PC-3 (cell line): ENCODE data around the gene AUTS2. TPM values are rescaled to one million over a fixed set of nuclear protein-coding genes. Genes with fewer than 3 reads are reported as not detected.

Experiments used
- ATAC-seq: fragments of 200-7000 bp; cut with Tn5 transposase; 2 replicates; pipeline ENCODE4 v1.9.1; 2020; ENCODE audit warnings: mild to moderate bottlenecking, moderate library complexity
- BruUV-seq: library from RNA; stranded (reverse); fragments of 400-500 nt; replicated peaks from 2 replicates; lab custom pipeline; 2021; lab: Mats Ljungman, UMichigan
- CTCF ChIA-PET: fragments of 300-600 bp; sonication (Branson Sonifier 250); formaldehyde crosslinking; loops from one replicate; lab custom pipeline; 2022; ENCODE audit warnings: antibody characterized with exemption; lab: Charles Lee
- POLR2A ChIA-PET: fragments of 300-600 bp; sonication (Branson Sonifier 250); formaldehyde crosslinking; loops from one replicate; lab custom pipeline; 2022; ENCODE audit warnings: antibody characterized with exemption; ENCODE audit not compliant: unreplicated experiment; lab: Charles Lee
- DNase-seq: peaks from one replicate; pipeline ENCODE4 v3.0.0-alpha.2; 2015
- H2AFZ ChIP-seq: fragments of 300-600 bp; sonication (generic); 2 replicates; pipeline ENCODE4 v1.6.0; 2016; ENCODE audit warnings: antibody characterized with exemption, low read length
- H3F3A ChIP-seq: fragments of 300-600 bp; sonication (generic); one replicate; pipeline ENCODE4 v1.6.0; 2017; ENCODE audit warnings: antibody characterized with exemption, low read length, control low read depth, mild to moderate bottlenecking; ENCODE audit not compliant: unreplicated experiment
- H3K27ac ChIP-seq: fragments of 300-600 bp; sonication (generic); 2 replicates; pipeline ENCODE4 v1.5.1; 2016; ENCODE audit warnings: mild to moderate bottlenecking, low read length
- H3K27me3 ChIP-seq: fragments of 300-600 bp; sonication (generic); 2 replicates; pipeline ENCODE4 v1.6.1; 2016; ENCODE audit warnings: low read length, mixed read lengths
- H3K36me3 ChIP-seq: fragments of 300-600 bp; sonication (generic); 2 replicates; pipeline ENCODE4 v1.6.1; 2016; ENCODE audit warnings: low read depth, mixed run types, low read length, mixed read lengths
- H3K4me1 ChIP-seq: fragments of 300-600 bp; sonication (generic); 2 replicates; pipeline ENCODE4 v1.5.1; 2016; ENCODE audit warnings: low read length; ENCODE audit not compliant: insufficient read depth
- H3K4me2 ChIP-seq: fragments of 300-600 bp; sonication (generic); 2 replicates; pipeline ENCODE4 v1.6.0; 2016; ENCODE audit warnings: low read length
- H3K4me3 ChIP-seq: fragments of 300-600 bp; sonication (generic); 2 replicates; pipeline ENCODE4 v1.5.1; 2016; ENCODE audit warnings: mild to moderate bottlenecking, low read length, mixed read lengths
- H3K79me2 ChIP-seq: fragments of 300-600 bp; sonication (generic); 2 replicates; pipeline ENCODE4 v1.6.1; 2017; ENCODE audit warnings: low read length, mixed read lengths
- H3K9ac ChIP-seq: fragments of 300-600 bp; sonication (generic); 2 replicates; pipeline ENCODE4 v1.6.0; 2016; ENCODE audit warnings: mild to moderate bottlenecking, low read length
- H3K9me2 ChIP-seq: fragments of 300-600 bp; sonication (generic); replicated peaks from 2 replicates; pipeline ENCODE4 v1.6.1; 2016; ENCODE audit warnings: mixed run types, low read length, mixed read lengths
- H3K9me3 ChIP-seq: fragments of 300-600 bp; sonication (generic); 2 replicates; pipeline ENCODE4 v1.6.1; 2016; ENCODE audit warnings: low read length, mixed read lengths
- H4K20me1 ChIP-seq: fragments of 300-600 bp; sonication (generic); 2 replicates; pipeline ENCODE4 v1.6.1; 2016; ENCODE audit warnings: low read length, mixed read lengths
- EZH2 ChIP-seq: fragments of 300-600 bp; sonication (generic); IDR thresholded peaks from one replicate; pipeline ENCODE4 v1.6.1; 2017; ENCODE audit warnings: antibody characterized with exemption, mild to moderate bottlenecking, low read length; ENCODE audit not compliant: unreplicated experiment
- EZH2phosphoT487 ChIP-seq: fragments of 300-600 bp; sonication (generic); IDR thresholded peaks from 2 replicates; pipeline ENCODE4 v1.6.1; 2018; ENCODE audit warnings: mild to moderate bottlenecking, antibody characterized with exemption, low read length, borderline replicate concordance
- intact Hi-C: fragments of 100-400 bp; cut with micrococcal nuclease; formaldehyde crosslinking; loops from 2 replicates; pipeline ENCODE4 v1.9.0; 2023
- total RNA-seq: library from RNA; depleted of rRNA; stranded (reverse); fragments of >200 nt; gene quantifications from 2 replicates; pipeline ENCODE4 v1.2.3, GENCODE V29; 2014
- TF ChIP-seq, protein P1 (sequence below): fragments of 300-600 bp; sonication (generic); conservative IDR thresholded peaks from 2 replicates; pipeline ENCODE4 v1.5.1; 2017; ENCODE audit warnings: antibody characterized with exemption, low read depth, mild to moderate bottlenecking, low read length

AUTS2 gene
- total RNA-seq, 1 experiment from 2014 or later, result not detected

DNA sequence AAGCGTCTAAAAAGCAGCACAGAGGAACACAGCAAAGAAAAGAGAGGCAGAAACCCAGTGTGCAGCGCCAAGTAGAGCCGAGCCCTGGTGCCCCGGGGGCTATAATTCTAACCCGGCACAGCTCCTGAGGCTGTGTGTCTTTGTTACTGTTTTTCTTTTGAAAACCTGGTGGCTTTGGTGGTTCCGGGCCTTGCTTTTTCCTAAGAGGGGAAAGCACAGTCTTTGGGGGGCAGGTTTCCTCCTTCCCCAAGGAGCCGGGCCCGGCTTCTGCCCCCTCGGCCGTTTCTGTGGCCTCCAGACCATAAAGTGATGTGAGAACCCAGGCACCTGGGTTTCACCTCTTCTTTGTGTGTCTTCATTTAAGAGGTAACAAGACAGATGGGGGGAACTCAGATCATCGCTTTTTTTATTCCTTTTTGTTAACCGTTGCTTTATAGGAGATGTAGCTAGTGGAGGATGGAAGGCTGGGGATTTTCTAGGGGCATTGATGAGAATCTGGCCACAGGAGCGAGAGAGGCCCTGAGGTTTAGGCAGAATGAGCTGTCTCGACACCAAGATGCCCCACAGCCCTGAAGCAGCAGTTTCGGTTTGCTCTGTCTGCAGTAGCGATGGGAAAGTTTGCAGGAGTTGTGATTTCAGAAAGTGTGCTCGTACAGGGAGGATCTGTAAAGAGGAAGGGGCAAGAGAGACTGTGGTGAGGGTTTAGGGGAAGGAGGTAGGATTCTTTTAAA, 1165.9 kb downstream of the AUTS2 start:
- Histone ChIP-seq H3K27ac (no peak overlapping the region), H4K20me1 (no peaks in the 10 kb centered on the region), H3K27me3 (no peaks in the 10 kb centered on the region), H2AFZ (no peak overlapping the region), H3K79me2 (no peaks in the 10 kb centered on the region), H3K9me3 (no peaks in the 10 kb centered on the region), H3K4me2 (no peak overlapping the region), H3K4me1 (no peaks in the 10 kb centered on the region), H3K4me3 (no peak overlapping the region), H3F3A (no peaks in the 10 kb centered on the region), H3K9ac (no peak overlapping the region), H3K9me2 (no peaks in the 10 kb centered on the region), H3K36me3 (no peaks in the 10 kb centered on the region)
- DNase-seq (no peak), ATAC-seq (no peak)
- CTCF ChIA-PET, result no interaction called here
- no TSS peak for BruUV-seq
- intact Hi-C loops, result no loop called here
- TF ChIP-seq EZH2phosphoT487 (no peak), EZH2 (no peak)
- TF ChIP-seq, protein P1, sequence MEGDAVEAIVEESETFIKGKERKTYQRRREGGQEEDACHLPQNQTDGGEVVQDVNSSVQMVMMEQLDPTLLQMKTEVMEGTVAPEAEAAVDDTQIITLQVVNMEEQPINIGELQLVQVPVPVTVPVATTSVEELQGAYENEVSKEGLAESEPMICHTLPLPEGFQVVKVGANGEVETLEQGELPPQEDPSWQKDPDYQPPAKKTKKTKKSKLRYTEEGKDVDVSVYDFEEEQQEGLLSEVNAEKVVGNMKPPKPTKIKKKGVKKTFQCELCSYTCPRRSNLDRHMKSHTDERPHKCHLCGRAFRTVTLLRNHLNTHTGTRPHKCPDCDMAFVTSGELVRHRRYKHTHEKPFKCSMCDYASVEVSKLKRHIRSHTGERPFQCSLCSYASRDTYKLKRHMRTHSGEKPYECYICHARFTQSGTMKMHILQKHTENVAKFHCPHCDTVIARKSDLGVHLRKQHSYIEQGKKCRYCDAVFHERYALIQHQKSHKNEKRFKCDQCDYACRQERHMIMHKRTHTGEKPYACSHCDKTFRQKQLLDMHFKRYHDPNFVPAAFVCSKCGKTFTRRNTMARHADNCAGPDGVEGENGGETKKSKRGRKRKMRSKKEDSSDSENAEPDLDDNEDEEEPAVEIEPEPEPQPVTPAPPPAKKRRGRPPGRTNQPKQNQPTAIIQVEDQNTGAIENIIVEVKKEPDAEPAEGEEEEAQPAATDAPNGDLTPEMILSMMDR, result no peak
- POLR2A ChIA-PET, result no interaction called here

DNA sequence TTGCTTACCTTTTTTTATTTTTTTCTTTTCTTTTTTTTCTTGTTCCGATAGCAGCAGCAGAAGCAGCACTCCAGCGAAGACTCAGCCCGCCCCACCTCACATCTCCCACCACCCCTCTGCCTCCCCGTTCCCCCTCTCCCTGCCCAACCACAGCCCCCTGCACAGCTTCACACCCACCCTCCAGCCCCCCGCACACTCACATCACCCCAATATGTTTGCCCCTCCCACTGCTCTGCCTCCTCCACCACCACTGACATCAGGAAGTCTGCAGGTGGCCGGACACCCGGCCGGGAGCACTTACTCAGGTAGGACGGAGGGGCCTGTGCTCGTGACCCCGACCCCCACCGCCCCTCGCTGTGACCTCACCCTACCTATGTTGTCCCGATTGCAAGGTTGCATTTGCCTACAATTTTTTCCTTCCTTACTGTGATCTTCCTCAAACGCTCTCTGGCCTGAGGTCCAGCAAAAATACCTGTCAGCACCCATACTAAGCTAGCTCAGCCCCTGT, 1166.5 kb downstream of the AUTS2 start:
- H3K79me2 ChIP-seq, result no peaks in the 10 kb centered on the region
- no peaks in the 10 kb centered on the region for H3K9me3 ChIP-seq
- H2AFZ ChIP-seq, result no peak overlapping the region
- CTCF ChIA-PET, result no interaction called here
- H4K20me1 ChIP-seq, result no peaks in the 10 kb centered on the region
- BruUV-seq, result no TSS peak
- no peak for TF ChIP-seq EZH2
- TF ChIP-seq, protein P1, result no peak
- no peak for TF ChIP-seq EZH2phosphoT487
- no peak overlapping the region for H3K4me3 ChIP-seq
- no peak overlapping the region for H3K4me2 ChIP-seq
- POLR2A ChIA-PET, result no interaction called here
- no peaks in the 10 kb centered on the region for H3K36me3 ChIP-seq
- DNase-seq, result no peak
- intact Hi-C loops, result no loop called here
- H3K9ac ChIP-seq, result no peak overlapping the region
- no peak overlapping the region for H3K27ac ChIP-seq
- no peak for ATAC-seq
- H3K27me3 ChIP-seq, result no peaks in the 10 kb centered on the region
- no peaks in the 10 kb centered on the region for H3F3A ChIP-seq
- H3K9me2 ChIP-seq, result no peaks in the 10 kb centered on the region
- no peaks in the 10 kb centered on the region for H3K4me1 ChIP-seq

DNA sequence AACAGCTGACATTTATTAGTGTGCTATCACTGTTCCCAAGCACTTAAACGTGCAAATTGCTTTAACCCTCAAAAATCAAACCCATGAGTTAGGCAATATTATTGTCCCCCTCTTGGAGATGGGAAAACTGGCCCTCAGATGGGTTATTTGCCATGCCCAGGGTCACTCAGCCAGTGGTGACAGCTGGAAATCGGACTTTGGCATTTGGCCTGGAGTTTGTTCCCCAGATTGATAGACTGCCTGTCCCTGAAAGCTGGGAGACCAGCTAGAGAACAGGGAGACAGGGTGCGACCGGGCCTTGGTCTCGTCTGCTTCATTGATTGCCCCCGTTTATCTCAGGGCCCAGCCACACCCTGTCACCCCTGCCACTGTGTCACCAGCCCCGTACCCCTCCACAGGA, 1167.4 kb downstream of the AUTS2 start:
- H3K79me2 ChIP-seq, result no peaks in the 10 kb centered on the region
- H2AFZ ChIP-seq, result no peak overlapping the region
- no peaks in the 10 kb centered on the region for H4K20me1 ChIP-seq
- TF ChIP-seq EZH2 (no peak), EZH2phosphoT487 (no peak)
- TF ChIP-seq, protein P1, result no peak
- no peaks in the 10 kb centered on the region for H3K9me3 ChIP-seq
- no peaks in the 10 kb centered on the region for H3F3A ChIP-seq
- BruUV-seq, result no TSS peak
- no peak overlapping the region for H3K4me3 ChIP-seq
- no peak for ATAC-seq
- ChIA-PET POLR2A (no interaction called here), CTCF (no interaction called here)
- no peaks in the 10 kb centered on the region for H3K27me3 ChIP-seq
- no peak overlapping the region for H3K27ac ChIP-seq
- no peaks in the 10 kb centered on the region for H3K9me2 ChIP-seq
- H3K4me2 ChIP-seq, result no peak overlapping the region
- DNase-seq, result no peak
- no peak overlapping the region for H3K9ac ChIP-seq
- no peaks in the 10 kb centered on the region for H3K4me1 ChIP-seq
- H3K36me3 ChIP-seq, result no peaks in the 10 kb centered on the region
- intact Hi-C loops, result no loop called here
